OCI-LY1 (cell line): ENCODE data around the gene INO80E.

ENCODE experiments used
- H2AFZ ChIP-seq: fragments of 200-600 bp; sonication (generic), shearing (Covaris generic); 2 replicates; pipeline ENCODE4 v1.6.0; 2014; ENCODE audit warnings: antibody characterized with exemption, mild to moderate bottlenecking, low read length
- H3F3A ChIP-seq: fragments of 200-600 bp; sonication (generic), shearing (Covaris generic); 2 replicates; pipeline ENCODE4 v1.6.0; 2014; ENCODE audit warnings: mild to moderate bottlenecking, antibody characterized with exemption, low read length, moderate library complexity; ENCODE audit not compliant: insufficient read depth
- H3K27ac ChIP-seq: fragments of 200-600 bp; sonication (generic); 2 replicates; pipeline ENCODE4 v1.5.1; 2014; ENCODE audit warnings: low read length, mixed run types, mild to moderate bottlenecking, low read depth; ENCODE audit not compliant: poor library complexity, severe bottlenecking
- H3K27me3 ChIP-seq: fragments of 200-600 bp; sonication (generic); 2 replicates; pipeline ENCODE4 v1.6.0; 2014; ENCODE audit warnings: antibody characterized with exemption, mild to moderate bottlenecking, low read length, moderate library complexity; ENCODE audit not compliant: insufficient read depth
- H3K36me3 ChIP-seq: fragments of 200-600 bp; sonication (generic); 2 replicates; pipeline ENCODE4 v1.6.1; 2014; ENCODE audit warnings: mild to moderate bottlenecking, antibody characterized with exemption, low read length, moderate library complexity, mixed read lengths; ENCODE audit not compliant: insufficient read depth
- H3K4me1 ChIP-seq: fragments of 200-600 bp; sonication (generic); 2 replicates; pipeline ENCODE4 v1.5.1; 2014; ENCODE audit warnings: mild to moderate bottlenecking, low read length, moderate library complexity; ENCODE audit not compliant: insufficient read depth, severe bottlenecking
- H3K4me2 ChIP-seq: fragments of 200-600 bp; sonication (generic), shearing (Covaris generic); 2 replicates; pipeline ENCODE4 v1.6.1; 2014; ENCODE audit warnings: low read length
- H3K4me3 ChIP-seq: fragments of 200-600 bp; sonication (generic); 2 replicates; pipeline ENCODE4 v1.5.1; 2014; ENCODE audit warnings: low read length, low read depth, mild to moderate bottlenecking, mixed read lengths; ENCODE audit not compliant: poor library complexity, severe bottlenecking
- H3K79me2 ChIP-seq: fragments of 200-600 bp; shearing (Covaris generic); 2 replicates; pipeline ENCODE4 v1.6.1; 2016; ENCODE audit warnings: mixed run types, low read length, mixed read lengths; ENCODE audit not compliant: insufficient read depth
- H3K9ac ChIP-seq: fragments of 200-600 bp; sonication (generic), shearing (Covaris generic); 2 replicates; pipeline ENCODE4 v1.6.1; 2014; ENCODE audit warnings: mild to moderate bottlenecking, low read length, mixed read lengths
- H3K9me2 ChIP-seq: fragments of 200-600 bp; sonication (generic), shearing (Covaris generic); 2 replicates; pipeline ENCODE4 v1.6.1; 2014; ENCODE audit warnings: low read depth, mild to moderate bottlenecking, low read length, mixed read lengths
- H3K9me3 ChIP-seq: fragments of 200-600 bp; shearing (Covaris generic); 2 replicates; pipeline ENCODE4 v1.6.1; 2014; ENCODE audit warnings: low read length, mixed read lengths
- H4K20me1 ChIP-seq: fragments of 200-600 bp; sonication (generic), shearing (Covaris generic); 2 replicates; pipeline ENCODE4 v1.6.0; 2016; ENCODE audit warnings: mild to moderate bottlenecking, low read length; ENCODE audit not compliant: insufficient read depth
- EZH2 ChIP-seq: fragments of 200-600 bp; sonication (generic), shearing (Covaris generic); IDR thresholded peaks from 2 replicates; pipeline ENCODE4 v1.8.0; 2017; ENCODE audit warnings: borderline replicate concordance, mixed run types, mild to moderate bottlenecking, antibody characterized with exemption, low read length, moderate library complexity, mixed read lengths
- TF ChIP-seq, protein P1 (sequence below): fragments of 200-600 bp; sonication (generic), shearing (Covaris generic); IDR thresholded peaks from 2 replicates; pipeline ENCODE4 v1.5.1; 2017; ENCODE audit warnings: mild to moderate bottlenecking, antibody characterized with exemption, low read length, moderate library complexity, mixed read lengths

Gene INO80E

GRCh38 chr16:29961127-29961478 lies 34.9 kb upstream of the INO80E start:
- H3F3A ChIP-seq = 0 out of 2 replicates have a peak, but pooled peaks cover 2% of the 10 kb centered on the region
- TF ChIP-seq, protein P1, sequence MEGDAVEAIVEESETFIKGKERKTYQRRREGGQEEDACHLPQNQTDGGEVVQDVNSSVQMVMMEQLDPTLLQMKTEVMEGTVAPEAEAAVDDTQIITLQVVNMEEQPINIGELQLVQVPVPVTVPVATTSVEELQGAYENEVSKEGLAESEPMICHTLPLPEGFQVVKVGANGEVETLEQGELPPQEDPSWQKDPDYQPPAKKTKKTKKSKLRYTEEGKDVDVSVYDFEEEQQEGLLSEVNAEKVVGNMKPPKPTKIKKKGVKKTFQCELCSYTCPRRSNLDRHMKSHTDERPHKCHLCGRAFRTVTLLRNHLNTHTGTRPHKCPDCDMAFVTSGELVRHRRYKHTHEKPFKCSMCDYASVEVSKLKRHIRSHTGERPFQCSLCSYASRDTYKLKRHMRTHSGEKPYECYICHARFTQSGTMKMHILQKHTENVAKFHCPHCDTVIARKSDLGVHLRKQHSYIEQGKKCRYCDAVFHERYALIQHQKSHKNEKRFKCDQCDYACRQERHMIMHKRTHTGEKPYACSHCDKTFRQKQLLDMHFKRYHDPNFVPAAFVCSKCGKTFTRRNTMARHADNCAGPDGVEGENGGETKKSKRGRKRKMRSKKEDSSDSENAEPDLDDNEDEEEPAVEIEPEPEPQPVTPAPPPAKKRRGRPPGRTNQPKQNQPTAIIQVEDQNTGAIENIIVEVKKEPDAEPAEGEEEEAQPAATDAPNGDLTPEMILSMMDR = no peak
- TF ChIP-seq EZH2 = no peak
- peak overlapping the region; percentile 77 for H3K9ac ChIP-seq
- H3K27me3 ChIP-seq = no peaks in the 10 kb centered on the region
- no peaks in the 10 kb centered on the region for H3K9me3 ChIP-seq
- H4K20me1 ChIP-seq = no peaks in the 10 kb centered on the region
- no peaks in the 10 kb centered on the region for H3K79me2 ChIP-seq
- H3K36me3 ChIP-seq = no peaks in the 10 kb centered on the region
- no peak overlapping the region for H3K27ac ChIP-seq
- peak overlapping the region; percentile 67 for H3K4me3 ChIP-seq
- peaks cover 15% of the 10 kb centered on the region for H3K4me1 ChIP-seq
- H3K4me2 ChIP-seq = peak overlapping the region; percentile 89
- no peaks in the 10 kb centered on the region for H3K9me2 ChIP-seq
- peak overlapping the region; percentile 70; the same call in 1 of the 2 replicates for H2AFZ ChIP-seq

- H3K4me1 ChIP-seq = peaks cover 15% of the 10 kb centered on the region
- H3F3A ChIP-seq = no peaks in the 10 kb centered on the region
- peak within 1 kb of the TSS; percentile 89 for H3K4me2 ChIP-seq
- H3K27ac ChIP-seq = peak within 1 kb of the TSS; percentile 15
- H3K4me3 ChIP-seq = peak within 1 kb of the TSS; percentile 67
- no peak for TF ChIP-seq EZH2
- TF ChIP-seq, protein P1 = peak; percentile 23; the same call in 1 of the 2 replicates
- no peaks in the 10 kb centered on the region for H3K9me2 ChIP-seq
- no peaks in the 10 kb centered on the region for H4K20me1 ChIP-seq
- H3K79me2 ChIP-seq = no peaks in the 10 kb centered on the region
- H3K9ac ChIP-seq = peak within 1 kb of the TSS; percentile 77
- no peaks in the 10 kb centered on the region for H3K9me3 ChIP-seq
- no peaks in the 10 kb centered on the region for H3K27me3 ChIP-seq
- H3K36me3 ChIP-seq = no peaks in the 10 kb centered on the region
- peak within 1 kb of the TSS; percentile 70; the same call in 1 of the 2 replicates for H2AFZ ChIP-seq
These were observed 34.3 kb upstream of the INO80E start, which contains the start of gene TMEM219 for GRCh38 chr16:29961479-29962343. TMEM219 (plus strand) TSS chr16:29962079; CDS start chr16:29963144, 1,065 bp downstream.

- Histone ChIP-seq H3K27ac (peak overlapping the region; percentile 11), H3K4me3 (peak overlapping the region; percentile 67), H3K4me2 (peak overlapping the region; percentile 89), H3F3A (no peaks in the 10 kb centered on the region), H4K20me1 (no peaks in the 10 kb centered on the region), H3K4me1 (peaks cover 15% of the 10 kb centered on the region), H3K36me3 (no peaks in the 10 kb centered on the region), H2AFZ (no peak overlapping the region), H3K27me3 (no peaks in the 10 kb centered on the region), H3K79me2 (no peaks in the 10 kb centered on the region), H3K9me3 (no peaks in the 10 kb centered on the region), H3K9ac (peak overlapping the region; percentile 77), H3K9me2 (no peaks in the 10 kb centered on the region)
- TF ChIP-seq, protein P1 = no peak
- no peak for TF ChIP-seq EZH2
These were observed 33.6 kb upstream of the INO80E start for GRCh38 chr16:29962344-29962994.
